ENCODE results near the gene LDB2.

DNA sequence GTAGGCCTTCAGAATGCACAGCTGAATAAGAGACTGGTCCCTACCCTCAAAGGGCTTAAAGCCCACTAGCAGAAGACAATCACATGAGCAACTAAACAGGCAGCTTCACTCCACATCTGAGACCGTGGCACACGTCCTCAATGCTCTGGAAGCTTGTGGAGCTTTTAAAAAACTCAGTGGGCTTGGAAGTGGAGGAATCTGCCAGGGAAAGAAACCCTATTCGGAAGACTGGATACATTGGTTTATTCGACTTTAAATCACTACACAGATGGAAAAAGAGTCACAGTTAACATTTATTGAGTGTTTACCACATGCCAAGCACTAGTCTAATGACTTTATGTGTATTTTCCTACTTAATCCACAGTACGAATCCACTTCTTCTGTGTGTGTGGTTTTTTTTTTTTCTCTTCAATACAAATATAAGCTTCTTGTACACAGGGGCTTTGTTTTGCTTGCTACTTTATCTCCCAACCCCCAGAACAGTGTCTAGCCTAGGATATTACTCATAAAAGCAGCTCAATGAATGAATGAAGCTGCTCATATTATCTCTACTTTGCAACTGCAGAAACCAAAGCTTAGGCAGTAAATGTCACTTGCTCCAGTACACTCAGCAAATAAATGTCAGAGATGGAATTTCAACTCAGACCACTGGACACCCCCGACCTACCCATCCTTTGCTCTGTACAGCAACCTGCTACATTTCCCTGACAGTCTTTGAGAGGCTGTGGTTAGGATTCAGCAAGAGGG, 137.7 kb downstream of the LDB2 start:
- TF ChIP-seq JUNB (IDR thresholded peaks at IDR 0.05; ENCODE audit: unreplicated experiment) (no peak), POLR2AphosphoS5 (IDR thresholded peaks at IDR 0.05; ENCODE audit: low read depth) (no peak), EZH2 (IDR thresholded peaks at IDR 0.05; ENCODE audit: low read depth, unreplicated experiment) (no peak), CREB1 (CRISPR knock-in tag; IDR thresholded peaks at IDR 0.05; ENCODE audit: low read depth) (no peak), NANOG (IDR thresholded peaks at IDR 0.05; ENCODE audit: borderline replicate concordance) (no peak), STAT1 (IDR thresholded peaks at IDR 0.05; ENCODE audit: unreplicated experiment) (no peak), EZH2phosphoT487 (IDR thresholded peaks at IDR 0.05; ENCODE audit: unreplicated experiment) (no peak)
- TF ChIP-seq, protein P1, sequence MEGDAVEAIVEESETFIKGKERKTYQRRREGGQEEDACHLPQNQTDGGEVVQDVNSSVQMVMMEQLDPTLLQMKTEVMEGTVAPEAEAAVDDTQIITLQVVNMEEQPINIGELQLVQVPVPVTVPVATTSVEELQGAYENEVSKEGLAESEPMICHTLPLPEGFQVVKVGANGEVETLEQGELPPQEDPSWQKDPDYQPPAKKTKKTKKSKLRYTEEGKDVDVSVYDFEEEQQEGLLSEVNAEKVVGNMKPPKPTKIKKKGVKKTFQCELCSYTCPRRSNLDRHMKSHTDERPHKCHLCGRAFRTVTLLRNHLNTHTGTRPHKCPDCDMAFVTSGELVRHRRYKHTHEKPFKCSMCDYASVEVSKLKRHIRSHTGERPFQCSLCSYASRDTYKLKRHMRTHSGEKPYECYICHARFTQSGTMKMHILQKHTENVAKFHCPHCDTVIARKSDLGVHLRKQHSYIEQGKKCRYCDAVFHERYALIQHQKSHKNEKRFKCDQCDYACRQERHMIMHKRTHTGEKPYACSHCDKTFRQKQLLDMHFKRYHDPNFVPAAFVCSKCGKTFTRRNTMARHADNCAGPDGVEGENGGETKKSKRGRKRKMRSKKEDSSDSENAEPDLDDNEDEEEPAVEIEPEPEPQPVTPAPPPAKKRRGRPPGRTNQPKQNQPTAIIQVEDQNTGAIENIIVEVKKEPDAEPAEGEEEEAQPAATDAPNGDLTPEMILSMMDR (conservative IDR thresholded peaks at IDR 0.05; ENCODE audit: low read depth in 2 of 2): no peak
- TF ChIP-seq, protein P2, sequence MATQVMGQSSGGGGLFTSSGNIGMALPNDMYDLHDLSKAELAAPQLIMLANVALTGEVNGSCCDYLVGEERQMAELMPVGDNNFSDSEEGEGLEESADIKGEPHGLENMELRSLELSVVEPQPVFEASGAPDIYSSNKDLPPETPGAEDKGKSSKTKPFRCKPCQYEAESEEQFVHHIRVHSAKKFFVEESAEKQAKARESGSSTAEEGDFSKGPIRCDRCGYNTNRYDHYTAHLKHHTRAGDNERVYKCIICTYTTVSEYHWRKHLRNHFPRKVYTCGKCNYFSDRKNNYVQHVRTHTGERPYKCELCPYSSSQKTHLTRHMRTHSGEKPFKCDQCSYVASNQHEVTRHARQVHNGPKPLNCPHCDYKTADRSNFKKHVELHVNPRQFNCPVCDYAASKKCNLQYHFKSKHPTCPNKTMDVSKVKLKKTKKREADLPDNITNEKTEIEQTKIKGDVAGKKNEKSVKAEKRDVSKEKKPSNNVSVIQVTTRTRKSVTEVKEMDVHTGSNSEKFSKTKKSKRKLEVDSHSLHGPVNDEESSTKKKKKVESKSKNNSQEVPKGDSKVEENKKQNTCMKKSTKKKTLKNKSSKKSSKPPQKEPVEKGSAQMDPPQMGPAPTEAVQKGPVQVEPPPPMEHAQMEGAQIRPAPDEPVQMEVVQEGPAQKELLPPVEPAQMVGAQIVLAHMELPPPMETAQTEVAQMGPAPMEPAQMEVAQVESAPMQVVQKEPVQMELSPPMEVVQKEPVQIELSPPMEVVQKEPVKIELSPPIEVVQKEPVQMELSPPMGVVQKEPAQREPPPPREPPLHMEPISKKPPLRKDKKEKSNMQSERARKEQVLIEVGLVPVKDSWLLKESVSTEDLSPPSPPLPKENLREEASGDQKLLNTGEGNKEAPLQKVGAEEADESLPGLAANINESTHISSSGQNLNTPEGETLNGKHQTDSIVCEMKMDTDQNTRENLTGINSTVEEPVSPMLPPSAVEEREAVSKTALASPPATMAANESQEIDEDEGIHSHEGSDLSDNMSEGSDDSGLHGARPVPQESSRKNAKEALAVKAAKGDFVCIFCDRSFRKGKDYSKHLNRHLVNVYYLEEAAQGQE (IDR thresholded peaks at IDR 0.05; ENCODE audit: unreplicated experiment): no peak
- TF ChIP-seq, protein P3, sequence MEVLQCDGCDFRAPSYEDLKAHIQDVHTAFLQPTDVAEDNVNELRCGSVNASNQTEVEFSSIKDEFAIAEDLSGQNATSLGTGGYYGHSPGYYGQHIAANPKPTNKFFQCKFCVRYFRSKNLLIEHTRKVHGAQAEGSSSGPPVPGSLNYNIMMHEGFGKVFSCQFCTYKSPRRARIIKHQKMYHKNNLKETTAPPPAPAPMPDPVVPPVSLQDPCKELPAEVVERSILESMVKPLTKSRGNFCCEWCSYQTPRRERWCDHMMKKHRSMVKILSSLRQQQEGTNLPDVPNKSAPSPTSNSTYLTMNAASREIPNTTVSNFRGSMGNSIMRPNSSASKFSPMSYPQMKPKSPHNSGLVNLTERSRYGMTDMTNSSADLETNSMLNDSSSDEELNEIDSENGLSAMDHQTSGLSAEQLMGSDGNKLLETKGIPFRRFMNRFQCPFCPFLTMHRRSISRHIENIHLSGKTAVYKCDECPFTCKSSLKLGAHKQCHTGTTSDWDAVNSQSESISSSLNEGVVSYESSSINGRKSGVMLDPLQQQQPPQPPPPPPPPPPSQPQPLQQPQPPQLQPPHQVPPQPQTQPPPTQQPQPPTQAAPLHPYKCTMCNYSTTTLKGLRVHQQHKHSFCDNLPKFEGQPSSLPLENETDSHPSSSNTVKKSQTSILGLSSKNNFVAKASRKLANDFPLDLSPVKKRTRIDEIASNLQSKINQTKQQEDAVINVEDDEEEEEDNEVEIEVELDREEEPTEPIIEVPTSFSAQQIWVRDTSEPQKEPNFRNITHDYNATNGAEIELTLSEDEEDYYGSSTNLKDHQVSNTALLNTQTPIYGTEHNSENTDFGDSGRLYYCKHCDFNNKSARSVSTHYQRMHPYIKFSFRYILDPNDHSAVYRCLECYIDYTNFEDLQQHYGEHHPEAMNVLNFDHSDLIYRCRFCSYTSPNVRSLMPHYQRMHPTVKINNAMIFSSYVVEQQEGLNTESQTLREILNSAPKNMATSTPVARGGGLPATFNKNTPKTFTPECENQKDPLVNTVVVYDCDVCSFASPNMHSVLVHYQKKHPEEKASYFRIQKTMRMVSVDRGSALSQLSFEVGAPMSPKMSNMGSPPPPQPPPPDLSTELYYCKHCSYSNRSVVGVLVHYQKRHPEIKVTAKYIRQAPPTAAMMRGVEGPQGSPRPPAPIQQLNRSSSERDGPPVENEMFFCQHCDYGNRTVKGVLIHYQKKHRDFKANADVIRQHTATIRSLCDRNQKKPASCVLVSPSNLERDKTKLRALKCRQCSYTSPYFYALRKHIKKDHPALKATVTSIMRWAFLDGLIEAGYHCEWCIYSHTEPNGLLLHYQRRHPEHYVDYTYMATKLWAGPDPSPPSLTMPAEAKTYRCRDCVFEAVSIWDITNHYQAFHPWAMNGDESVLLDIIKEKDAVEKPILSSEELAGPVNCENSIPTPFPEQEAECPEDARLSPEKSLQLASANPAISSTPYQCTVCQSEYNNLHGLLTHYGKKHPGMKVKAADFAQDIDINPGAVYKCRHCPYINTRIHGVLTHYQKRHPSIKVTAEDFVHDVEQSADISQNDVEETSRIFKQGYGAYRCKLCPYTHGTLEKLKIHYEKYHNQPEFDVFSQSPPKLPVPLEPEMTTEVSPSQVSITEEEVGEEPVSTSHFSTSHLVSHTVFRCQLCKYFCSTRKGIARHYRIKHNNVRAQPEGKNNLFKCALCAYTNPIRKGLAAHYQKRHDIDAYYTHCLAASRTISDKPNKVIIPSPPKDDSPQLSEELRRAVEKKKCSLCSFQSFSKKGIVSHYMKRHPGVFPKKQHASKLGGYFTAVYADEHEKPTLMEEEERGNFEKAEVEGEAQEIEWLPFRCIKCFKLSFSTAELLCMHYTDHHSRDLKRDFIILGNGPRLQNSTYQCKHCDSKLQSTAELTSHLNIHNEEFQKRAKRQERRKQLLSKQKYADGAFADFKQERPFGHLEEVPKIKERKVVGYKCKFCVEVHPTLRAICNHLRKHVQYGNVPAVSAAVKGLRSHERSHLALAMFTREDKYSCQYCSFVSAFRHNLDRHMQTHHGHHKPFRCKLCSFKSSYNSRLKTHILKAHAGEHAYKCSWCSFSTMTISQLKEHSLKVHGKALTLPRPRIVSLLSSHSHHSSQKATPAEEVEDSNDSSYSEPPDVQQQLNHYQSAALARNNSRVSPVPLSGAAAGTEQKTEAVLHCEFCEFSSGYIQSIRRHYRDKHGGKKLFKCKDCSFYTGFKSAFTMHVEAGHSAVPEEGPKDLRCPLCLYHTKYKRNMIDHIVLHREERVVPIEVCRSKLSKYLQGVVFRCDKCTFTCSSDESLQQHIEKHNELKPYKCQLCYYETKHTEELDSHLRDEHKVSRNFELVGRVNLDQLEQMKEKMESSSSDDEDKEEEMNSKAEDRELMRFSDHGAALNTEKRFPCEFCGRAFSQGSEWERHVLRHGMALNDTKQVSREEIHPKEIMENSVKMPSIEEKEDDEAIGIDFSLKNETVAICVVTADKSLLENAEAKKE (CRISPR knock-in tag; IDR thresholded peaks at IDR 0.05): no peak
